MCF 10A (cell line): ENCODE data around the gene DUOXA2. TPM values are rescaled to one million over a fixed set of nuclear protein-coding genes. Genes with fewer than 3 reads are reported as not detected.
A peak's percentile ranks its signal among the peaks of the same experiment; 100 is the strongest.

Experiments
- BruUV-seq: library from RNA; stranded (reverse); fragments of 400-500 nt; replicated peaks from 2 replicates; lab custom pipeline; 2021; lab: Mats Ljungman, UMichigan
- CTCF ChIA-PET: fragments of 300-600 bp; sonication (Branson Sonifier 250); formaldehyde crosslinking; extraction: SDS; loops from one replicate; lab custom pipeline; 2021; ENCODE audit warnings: antibody characterized with exemption, inconsistent platforms; lab: Yijun Ruan, JAX
- POLR2A ChIA-PET: fragments of 300-600, 350-650 bp; sonication (Branson Sonifier 250); formaldehyde crosslinking; extraction: SDS; loops from one replicate; lab custom pipeline; 2020; ENCODE audit warnings: antibody characterized with exemption, inconsistent platforms; lab: Yijun Ruan, JAX
- DNase-seq: peaks from one replicate; pipeline ENCODE4 v3.0.0-alpha.2; 2018; ENCODE audit not compliant: unreplicated experiment
- H3K27ac Mint-ChIP-seq: one replicate; pipeline ENCODE4 v1.8.0; 2022; ENCODE audit warnings: mild to moderate bottlenecking, low read depth, mixed read lengths; ENCODE audit not compliant: unreplicated experiment
- H3K27me3 Mint-ChIP-seq: one replicate; pipeline ENCODE4 v1.8.0; 2022; ENCODE audit warnings: mixed read lengths; ENCODE audit not compliant: insufficient read depth, unreplicated experiment
- H3K36me3 Mint-ChIP-seq: one replicate; pipeline ENCODE4 v1.8.0; 2022; ENCODE audit warnings: mild to moderate bottlenecking, moderate library complexity, mixed read lengths; ENCODE audit not compliant: insufficient read depth, unreplicated experiment
- H3K4me1 Mint-ChIP-seq: one replicate; pipeline ENCODE4 v1.8.0; 2022; ENCODE audit warnings: mixed read lengths; ENCODE audit not compliant: insufficient read depth, unreplicated experiment
- H3K4me3 Mint-ChIP-seq: one replicate; pipeline ENCODE4 v1.8.0; 2022; ENCODE audit warnings: mild to moderate bottlenecking, moderate library complexity, mixed read lengths; ENCODE audit not compliant: unreplicated experiment
- H3K9me3 Mint-ChIP-seq: one replicate; pipeline ENCODE4 v1.8.0; 2022; ENCODE audit warnings: mixed read lengths; ENCODE audit not compliant: unreplicated experiment
- intact Hi-C: fragments of 100-400 bp; cut with micrococcal nuclease; formaldehyde crosslinking; loops from 2 replicates; pipeline ENCODE4 v1.14.1; 2022
- total RNA-seq: library from RNA; stranded (reverse); gene quantifications from 2 replicates; pipeline ENCODE4 v1.2.3, GENCODE V29; 2022
- TF ChIP-seq, protein P1 (sequence below): fragments of 200-600 bp; IDR thresholded peaks from one replicate; pipeline ENCODE4 v1.8.0; 2022; ENCODE audit warnings: antibody characterized with exemption, mild to moderate bottlenecking; ENCODE audit not compliant: unreplicated experiment

DUOXA2 gene
- total RNA-seq, 1 experiment from 2014 or later: not detected

DNA sequence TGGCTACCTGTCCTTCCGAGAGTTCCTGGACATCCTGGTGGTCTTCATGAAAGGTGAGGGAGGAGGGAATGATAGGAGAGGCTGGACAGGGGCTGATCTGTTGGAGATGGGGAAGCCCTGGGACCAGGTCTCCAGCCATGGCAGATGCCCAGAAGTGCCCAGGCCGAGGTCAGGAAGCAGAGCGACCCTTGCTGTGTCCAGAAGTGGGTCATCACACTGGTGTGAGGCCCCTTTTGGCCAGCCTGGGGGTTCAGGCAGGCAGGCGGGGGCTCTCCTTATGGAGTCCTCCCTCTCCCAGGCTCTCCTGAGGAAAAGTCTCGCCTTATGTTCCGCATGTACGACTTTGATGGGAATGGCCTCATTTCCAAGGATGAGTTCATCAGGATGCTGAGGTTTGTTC, 33.5 kb downstream of the DUOXA2 start:
- intact Hi-C loops: no loop called here
- BruUV-seq: no TSS peak
- TF ChIP-seq, protein P1, sequence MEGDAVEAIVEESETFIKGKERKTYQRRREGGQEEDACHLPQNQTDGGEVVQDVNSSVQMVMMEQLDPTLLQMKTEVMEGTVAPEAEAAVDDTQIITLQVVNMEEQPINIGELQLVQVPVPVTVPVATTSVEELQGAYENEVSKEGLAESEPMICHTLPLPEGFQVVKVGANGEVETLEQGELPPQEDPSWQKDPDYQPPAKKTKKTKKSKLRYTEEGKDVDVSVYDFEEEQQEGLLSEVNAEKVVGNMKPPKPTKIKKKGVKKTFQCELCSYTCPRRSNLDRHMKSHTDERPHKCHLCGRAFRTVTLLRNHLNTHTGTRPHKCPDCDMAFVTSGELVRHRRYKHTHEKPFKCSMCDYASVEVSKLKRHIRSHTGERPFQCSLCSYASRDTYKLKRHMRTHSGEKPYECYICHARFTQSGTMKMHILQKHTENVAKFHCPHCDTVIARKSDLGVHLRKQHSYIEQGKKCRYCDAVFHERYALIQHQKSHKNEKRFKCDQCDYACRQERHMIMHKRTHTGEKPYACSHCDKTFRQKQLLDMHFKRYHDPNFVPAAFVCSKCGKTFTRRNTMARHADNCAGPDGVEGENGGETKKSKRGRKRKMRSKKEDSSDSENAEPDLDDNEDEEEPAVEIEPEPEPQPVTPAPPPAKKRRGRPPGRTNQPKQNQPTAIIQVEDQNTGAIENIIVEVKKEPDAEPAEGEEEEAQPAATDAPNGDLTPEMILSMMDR: no peak
- CTCF ChIA-PET: interaction anchor here (0.9 to 3.9 kb wide), 4 partner anchors 13 to 29 kb away, joined by 3 to 17 read pairs (median 5); no protein-coding TSS in a partner anchor
- H3K27ac Mint-ChIP-seq: peak overlapping the region; percentile 51
- H3K9me3 Mint-ChIP-seq: no peaks in the 10 kb centered on the region
- no peak for DNase-seq
- peaks cover 19% of the 10 kb centered on the region for H3K4me1 Mint-ChIP-seq
- POLR2A ChIA-PET: interaction anchor here (0.6 kb wide), 1 partner anchor 21 kb away, joined by 3 read pairs; no protein-coding TSS in a partner anchor
- H3K4me3 Mint-ChIP-seq: no peak overlapping the region
- peaks cover 14% of the 10 kb centered on the region for H3K36me3 Mint-ChIP-seq
- H3K27me3 Mint-ChIP-seq: no peaks in the 10 kb centered on the region

DNA sequence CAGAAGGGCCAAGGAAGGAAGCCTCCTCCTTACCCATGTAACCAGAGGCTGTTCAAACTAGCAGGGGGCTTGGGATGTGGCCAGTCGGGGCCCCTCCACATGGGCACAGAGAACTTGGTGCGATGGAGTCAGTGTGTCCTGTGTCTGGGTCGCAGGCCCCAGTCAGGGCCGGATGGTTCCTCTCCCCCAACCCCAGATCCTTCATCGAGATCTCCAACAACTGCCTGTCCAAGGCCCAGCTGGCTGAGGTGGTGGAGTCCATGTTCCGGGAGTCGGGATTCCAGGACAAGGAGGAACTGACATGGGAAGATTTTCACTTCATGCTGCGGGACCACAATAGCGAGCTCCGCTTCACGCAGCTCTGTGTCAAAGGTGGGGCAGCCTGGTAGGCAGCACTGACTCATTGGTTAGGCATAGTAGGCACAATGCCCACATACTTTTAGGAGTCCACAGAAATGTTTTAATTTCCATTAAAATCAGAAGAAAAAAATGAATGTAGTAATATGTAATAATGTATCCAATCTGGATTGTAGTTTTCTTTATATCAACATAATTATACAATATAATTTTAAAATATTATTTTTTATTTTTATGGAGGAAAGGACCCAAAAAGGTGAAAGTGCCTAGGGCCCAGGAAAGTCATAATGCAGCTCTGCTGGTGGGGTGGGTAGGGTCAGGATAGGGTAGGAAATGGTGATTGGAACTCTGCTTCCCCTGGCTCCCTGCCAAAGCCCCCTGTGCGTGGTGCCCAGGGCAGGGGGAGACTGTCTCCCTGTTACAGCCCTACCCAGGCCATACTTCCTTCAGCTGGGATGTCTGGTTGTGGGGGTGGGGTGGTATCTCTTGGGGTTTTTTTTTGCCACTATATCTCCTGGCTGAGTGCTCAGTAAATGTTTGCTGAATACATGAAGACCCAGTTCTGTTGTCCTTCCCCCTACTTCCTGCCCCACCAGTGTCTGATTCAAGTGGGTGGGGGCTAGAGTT, 34.2 kb downstream of the DUOXA2 start:
- Mint-ChIP-seq H3K27ac (peak overlapping the region; percentile 63), H3K9me3 (no peaks in the 10 kb centered on the region), H3K4me1 (peaks cover 19% of the 10 kb centered on the region), H3K27me3 (no peaks in the 10 kb centered on the region), H3K4me3 (no peak overlapping the region), H3K36me3 (peaks cover 14% of the 10 kb centered on the region)
- TF ChIP-seq, protein P1: no peak
- CTCF ChIA-PET: interaction anchor here (0.9 to 3.9 kb wide), 5 partner anchors 10 to 252 kb away, joined by 3 to 17 read pairs (median 3); no protein-coding TSS in a partner anchor
- POLR2A ChIA-PET: interaction anchor here (0.6 to 2.0 kb wide), 7 partner anchors 15 to 131 kb away, joined by 3 to 5 read pairs (median 4); partner anchors contain the start of gene DUOX1
- DNase-seq: peak; percentile 39
- no TSS peak for BruUV-seq
- intact Hi-C loops: no loop called here

DNA sequence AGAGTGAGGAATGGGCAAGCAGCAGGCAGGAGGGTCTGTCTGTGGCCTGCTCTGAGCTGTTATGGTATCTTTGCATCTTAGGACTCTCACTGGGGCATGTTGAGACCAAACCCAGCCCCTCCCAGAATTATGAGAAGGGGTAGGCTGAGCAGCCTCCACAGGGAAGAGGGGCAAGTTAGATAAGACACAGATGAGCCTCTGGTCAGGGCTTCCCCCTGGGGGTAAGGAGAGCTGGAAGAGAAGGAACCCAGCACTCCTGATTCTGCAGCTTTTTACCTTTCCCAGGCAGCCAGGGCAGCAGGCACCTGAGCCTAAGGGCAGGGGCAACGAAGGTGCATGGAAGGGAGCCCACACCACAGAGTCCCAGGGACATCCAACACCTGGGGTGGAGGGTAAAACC, 34.9 kb downstream of the DUOXA2 start:
- Mint-ChIP-seq H3K4me3 (no peak overlapping the region), H3K4me1 (peaks cover 19% of the 10 kb centered on the region), H3K27ac (peak overlapping the region; percentile 63), H3K36me3 (peaks cover 14% of the 10 kb centered on the region), H3K9me3 (no peaks in the 10 kb centered on the region), H3K27me3 (no peaks in the 10 kb centered on the region)
- ChIA-PET POLR2A (interaction anchor here (1.3 to 2.0 kb wide), 3 partner anchors 14 to 130 kb away, joined by 4 to 5 read pairs (median 5); partner anchors contain the start of gene DUOX1), CTCF (interaction anchor here (1.0 to 3.9 kb wide), 4 partner anchors 9 to 281 kb away, joined by 3 to 17 read pairs (median 4); no protein-coding TSS in a partner anchor)
- DNase-seq: no peak
- TF ChIP-seq, protein P1: no peak
- intact Hi-C loops: no loop called here
- no TSS peak for BruUV-seq

DNA sequence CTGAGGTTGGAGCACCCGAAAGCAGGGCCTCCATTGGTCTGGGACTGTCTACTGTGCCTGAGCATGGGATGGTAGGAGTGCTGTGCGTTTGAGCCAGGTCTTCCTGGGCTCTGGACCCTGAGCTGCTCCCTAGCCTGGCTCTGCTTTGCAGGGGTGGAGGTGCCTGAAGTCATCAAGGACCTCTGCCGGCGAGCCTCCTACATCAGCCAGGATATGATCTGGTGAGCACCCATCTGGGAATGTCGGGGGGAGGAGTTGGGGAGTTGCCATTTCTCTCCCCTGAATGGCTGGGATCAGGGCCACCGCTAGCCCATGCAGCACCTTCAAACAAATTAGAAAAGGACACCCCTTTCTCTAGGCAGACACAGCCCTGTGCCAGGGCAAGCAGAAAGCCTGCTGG, 36.4 kb downstream of the DUOXA2 start:
- Mint-ChIP-seq H3K27me3 (no peaks in the 10 kb centered on the region), H3K9me3 (no peaks in the 10 kb centered on the region), H3K4me3 (no peak overlapping the region), H3K4me1 (peaks cover 19% of the 10 kb centered on the region), H3K36me3 (peaks cover 9% of the 10 kb centered on the region), H3K27ac (no peak overlapping the region)
- no peak for DNase-seq
- ChIA-PET CTCF (interaction anchor here (1.3 to 1.8 kb wide), 3 partner anchors 9 to 23 kb away, joined by 3 to 13 read pairs (median 4); no protein-coding TSS in a partner anchor), POLR2A (interaction anchor here (0.8 to 2.0 kb wide), 4 partner anchors 9 to 129 kb away, joined by 3 to 5 read pairs (median 4); partner anchors contain the start of gene DUOX1)
- intact Hi-C loops: no loop called here
- TF ChIP-seq, protein P1: no peak
- no TSS peak for BruUV-seq
